ENCODE results near the gene ZNF106.

The ZNF106 gene

GRCh38 chr15:42421376-42421775 lies 69.6 kb downstream of the ZNF106 start:
- TF ChIP-seq ELF4 (IDR thresholded peaks at IDR 0.05) (no peak), HDGF (IDR thresholded peaks at IDR 0.05; ENCODE audit: borderline replicate concordance) (no peak), L3MBTL2 (conservative IDR thresholded peaks at IDR 0.05) (no peak), FOXA1 (IDR thresholded peaks at IDR 0.05) (no peak), FOXK2 (IDR thresholded peaks at IDR 0.05) (no peak), ZNF384 (IDR thresholded peaks at IDR 0.05) (no peak), LEF1 (IDR thresholded peaks at IDR 0.05; ENCODE audit: borderline replicate concordance) (no peak), NFRKB (IDR thresholded peaks at IDR 0.05) (no peak), PKNOX1 (IDR thresholded peaks at IDR 0.05) (no peak), SP1 (IDR thresholded peaks at IDR 0.05) (no peak), SUZ12 (IDR thresholded peaks at IDR 0.05) (no peak), FOXM1 (IDR thresholded peaks at IDR 0.05; ENCODE audit: borderline replicate concordance) (no peak), TARDBP (IDR thresholded peaks at IDR 0.05) (no peak), ARNT (IDR thresholded peaks at IDR 0.05) (no peak), CTBP1 (IDR thresholded peaks at IDR 0.05; ENCODE audit: borderline replicate concordance) (no peak), BHLHE40 (IDR thresholded peaks at IDR 0.05; ENCODE audit: borderline replicate concordance) (no peak)
- DNase-seq (ENCODE audit: extremely low spot score): no peak
- POLR2A ChIA-PET: no interaction called here
- CTCF ChIA-PET: no interaction called here

GRCh38 chr15:42419369-42419768 lies 71.6 kb downstream of the ZNF106 start:
- CTCF ChIA-PET: no interaction called here
- POLR2A ChIA-PET: no interaction called here
- no peak for TF ChIP-seq PKNOX1 (IDR thresholded peaks at IDR 0.05)
- TF ChIP-seq NFRKB (IDR thresholded peaks at IDR 0.05): no peak
- no peak for TF ChIP-seq ARNT (IDR thresholded peaks at IDR 0.05)
- no peak for TF ChIP-seq SP1 (IDR thresholded peaks at IDR 0.05)
- no peak for DNase-seq (ENCODE audit: extremely low spot score)

GRCh38 chr15:42413920-42414319 lies 77.0 kb downstream of the ZNF106 start:
- TF ChIP-seq NFRKB (IDR thresholded peaks at IDR 0.05): no peak
- TF ChIP-seq ARNT (IDR thresholded peaks at IDR 0.05): no peak
- TF ChIP-seq SUZ12 (IDR thresholded peaks at IDR 0.05): no peak
- TF ChIP-seq BHLHE40 (IDR thresholded peaks at IDR 0.05; ENCODE audit: borderline replicate concordance): no peak
- no peak for TF ChIP-seq HDGF (IDR thresholded peaks at IDR 0.05; ENCODE audit: borderline replicate concordance)
- no peak for TF ChIP-seq FOXA1 (IDR thresholded peaks at IDR 0.05)
- TF ChIP-seq CTBP1 (IDR thresholded peaks at IDR 0.05; ENCODE audit: borderline replicate concordance): no peak
- no peak for TF ChIP-seq LEF1 (IDR thresholded peaks at IDR 0.05; ENCODE audit: borderline replicate concordance)
- TF ChIP-seq ZNF384 (IDR thresholded peaks at IDR 0.05): no peak
- TF ChIP-seq PKNOX1 (IDR thresholded peaks at IDR 0.05): no peak
- no peak for TF ChIP-seq SP1 (IDR thresholded peaks at IDR 0.05)
- no peak for TF ChIP-seq ELF4 (IDR thresholded peaks at IDR 0.05)
- TF ChIP-seq TARDBP (IDR thresholded peaks at IDR 0.05): no peak
- TF ChIP-seq FOXK2 (IDR thresholded peaks at IDR 0.05): no peak
- no peak for TF ChIP-seq L3MBTL2 (conservative IDR thresholded peaks at IDR 0.05)
- TF ChIP-seq FOXM1 (IDR thresholded peaks at IDR 0.05; ENCODE audit: borderline replicate concordance): no peak
- POLR2A ChIA-PET: no interaction called here
- DNase-seq (ENCODE audit: extremely low spot score): no peak
- CTCF ChIA-PET: interaction anchor here (0.5 kb wide), 1 partner anchor 135 kb away, joined by 4 read pairs; no protein-coding TSS in a partner anchor

DNA sequence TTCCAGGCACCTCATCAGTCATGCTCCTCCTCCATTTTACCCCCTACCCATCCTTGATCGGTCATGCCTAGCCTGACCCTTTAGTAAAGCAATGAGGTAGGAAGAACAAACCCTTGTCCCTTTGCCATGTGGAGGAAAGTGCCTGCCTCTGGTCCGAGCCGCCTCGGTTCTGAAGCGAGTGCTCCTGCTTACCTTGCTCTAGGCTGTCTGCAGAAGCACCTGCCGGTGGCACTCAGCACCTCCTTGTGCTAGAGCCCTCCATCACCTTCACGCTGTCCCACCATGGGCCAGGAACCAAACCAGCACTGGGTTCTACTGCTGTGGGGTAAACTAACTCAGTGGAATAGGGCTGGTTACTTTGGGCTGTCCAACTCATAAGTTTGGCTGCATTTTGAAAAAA lies 79.1 kb downstream of the ZNF106 start:
- ChIA-PET POLR2A (no interaction called here), CTCF (no interaction called here)
- DNase-seq (ENCODE audit: extremely low spot score): no peak
- no peak for TF ChIP-seq L3MBTL2 (conservative IDR thresholded peaks at IDR 0.05)
- no peak for TF ChIP-seq ARNT (IDR thresholded peaks at IDR 0.05)
- TF ChIP-seq SUZ12 (IDR thresholded peaks at IDR 0.05): no peak
- no peak for TF ChIP-seq SP1 (IDR thresholded peaks at IDR 0.05)
- TF ChIP-seq ZNF384 (IDR thresholded peaks at IDR 0.05): no peak
- TF ChIP-seq BHLHE40 (IDR thresholded peaks at IDR 0.05; ENCODE audit: borderline replicate concordance): no peak
- TF ChIP-seq LEF1 (IDR thresholded peaks at IDR 0.05; ENCODE audit: borderline replicate concordance): no peak
- TF ChIP-seq CTBP1 (IDR thresholded peaks at IDR 0.05; ENCODE audit: borderline replicate concordance): no peak
- TF ChIP-seq FOXA1 (IDR thresholded peaks at IDR 0.05): no peak
- no peak for TF ChIP-seq PKNOX1 (IDR thresholded peaks at IDR 0.05)
- no peak for TF ChIP-seq NFRKB (IDR thresholded peaks at IDR 0.05)
- no peak for TF ChIP-seq TARDBP (IDR thresholded peaks at IDR 0.05)
- TF ChIP-seq FOXM1 (IDR thresholded peaks at IDR 0.05; ENCODE audit: borderline replicate concordance): no peak
- no peak for TF ChIP-seq ELF4 (IDR thresholded peaks at IDR 0.05)
- no peak for TF ChIP-seq HDGF (IDR thresholded peaks at IDR 0.05; ENCODE audit: borderline replicate concordance)

GRCh38 chr15:42409011-42409410 lies 81.9 kb downstream of the ZNF106 start:
- CTCF ChIA-PET: no interaction called here
- DNase-seq (ENCODE audit: extremely low spot score): no peak
- POLR2A ChIA-PET: no interaction called here
- no peak for TF ChIP-seq BHLHE40 (IDR thresholded peaks at IDR 0.05; ENCODE audit: borderline replicate concordance)
- TF ChIP-seq PKNOX1 (IDR thresholded peaks at IDR 0.05): no peak
- TF ChIP-seq NFRKB (IDR thresholded peaks at IDR 0.05): no peak
- no peak for TF ChIP-seq HDGF (IDR thresholded peaks at IDR 0.05; ENCODE audit: borderline replicate concordance)
- no peak for TF ChIP-seq L3MBTL2 (conservative IDR thresholded peaks at IDR 0.05)
- no peak for TF ChIP-seq ARNT (IDR thresholded peaks at IDR 0.05)
- no peak for TF ChIP-seq LEF1 (IDR thresholded peaks at IDR 0.05; ENCODE audit: borderline replicate concordance)
- TF ChIP-seq SP1 (IDR thresholded peaks at IDR 0.05): no peak
- TF ChIP-seq FOXK2 (IDR thresholded peaks at IDR 0.05): no peak
- no peak for TF ChIP-seq FOXA1 (IDR thresholded peaks at IDR 0.05)
- no peak for TF ChIP-seq SUZ12 (IDR thresholded peaks at IDR 0.05)
- no peak for TF ChIP-seq ELF4 (IDR thresholded peaks at IDR 0.05)
- TF ChIP-seq FOXM1 (IDR thresholded peaks at IDR 0.05; ENCODE audit: borderline replicate concordance): no peak
- no peak for TF ChIP-seq ZNF384 (IDR thresholded peaks at IDR 0.05)
- TF ChIP-seq CTBP1 (IDR thresholded peaks at IDR 0.05; ENCODE audit: borderline replicate concordance): no peak
- TF ChIP-seq TARDBP (IDR thresholded peaks at IDR 0.05): no peak

Measured in HEK293T (cell line).